GM12891 (cell line): Measurements from ENCODE around the gene RAI1.

ENCODE experiments used
- DNase-seq: peaks from one replicate; pipeline ENCODE4 v3.0.0; 2011; ENCODE audit warnings: low spot score; ENCODE audit not compliant: insufficient read length
- FAIRE-seq: peaks from 2 replicates; lab custom pipeline; 2011; peaks lifted over from hg19 to GRCh38; lab: Jason Lieb, UNC
- PAX5 ChIP-seq: IDR thresholded peaks from 2 replicates; pipeline ENCODE4 v1.6.1; 2011; ENCODE audit warnings: low read length, moderate library complexity, mild to moderate bottlenecking; ENCODE audit not compliant: insufficient read depth, severe bottlenecking
- POLR2A ChIP-seq: IDR thresholded peaks from 2 replicates; pipeline ENCODE4 v1.6.1; 2011; ENCODE audit warnings: low read depth, low read length, control low read depth
- POLR2AphosphoS5 ChIP-seq: IDR thresholded peaks from 2 replicates; pipeline ENCODE4 v1.6.1; 2011; ENCODE audit warnings: low read depth, low read length, control low read depth
- POU2F2 ChIP-seq: IDR thresholded peaks from 2 replicates; pipeline ENCODE4 v1.6.1; 2011; ENCODE audit warnings: low read depth, mild to moderate bottlenecking, control low read depth, low read length, moderate library complexity
- SPI1 ChIP-seq: IDR thresholded peaks from 2 replicates; pipeline ENCODE4 v1.6.1; 2011; ENCODE audit warnings: low read depth, low read length, control low read depth
- TAF1 ChIP-seq: IDR thresholded peaks from 2 replicates; pipeline ENCODE4 v1.6.1; 2011; ENCODE audit warnings: low read depth, low read length, control low read depth

The RAI1 gene

GRCh38 chr17:17852930-17853329 lies 171.7 kb downstream of the RAI1 start:
- TF ChIP-seq POLR2A = no peak
- TF ChIP-seq POU2F2 = no peak
- no peak for TF ChIP-seq TAF1
- no peak for TF ChIP-seq PAX5
- no peak for TF ChIP-seq SPI1
- TF ChIP-seq POLR2AphosphoS5 = no peak
- DNase-seq (no peak), FAIRE-seq (peak; percentile 26)

- no peak for TF ChIP-seq POU2F2
- TF ChIP-seq TAF1 = no peak
- TF ChIP-seq PAX5 = no peak
- TF ChIP-seq POLR2AphosphoS5 = no peak
- no peak for TF ChIP-seq POLR2A
- no peak for TF ChIP-seq SPI1
- no peak for FAIRE-seq
- no peak for DNase-seq
Observed at GRCh38 chr17:17853811-17854447, 172.7 kb downstream of the RAI1 start.

GRCh38 chr17:17855976-17856375 lies 174.7 kb downstream of the RAI1 start:
- FAIRE-seq = no peak
- no peak for DNase-seq

DNA sequence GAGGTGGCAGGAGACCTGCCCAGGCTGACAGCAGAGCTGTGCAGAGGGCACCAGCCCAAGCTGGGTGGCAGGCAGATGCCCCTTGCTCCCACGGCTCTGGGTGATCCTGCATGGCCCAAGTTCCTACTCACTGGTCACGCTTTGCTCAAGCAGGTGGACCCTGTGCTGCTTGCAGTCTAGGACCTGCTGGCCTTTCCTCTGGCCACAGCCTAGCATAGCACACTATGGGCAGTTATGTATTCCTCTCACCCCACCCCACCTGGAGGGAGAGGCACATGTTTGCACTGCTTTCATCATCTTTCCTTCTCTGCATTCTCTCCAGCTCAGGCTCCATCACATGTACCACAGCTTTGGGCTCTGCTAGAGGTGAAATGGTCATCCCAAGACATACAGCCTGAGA lies 175.1 kb downstream of the RAI1 start:
- FAIRE-seq (no peak), DNase-seq (no peak)
- TF ChIP-seq POLR2A (no peak), SPI1 (no peak), PAX5 (no peak), POU2F2 (no peak), POLR2AphosphoS5 (no peak), TAF1 (no peak)

More at GRCh38 chr17:17855976-17856375, 174.7 kb downstream of the RAI1 start:
- TF ChIP-seq POLR2A (no peak), POLR2AphosphoS5 (no peak), TAF1 (no peak), POU2F2 (no peak), PAX5 (no peak), SPI1 (no peak)

- DNase-seq = no peak
- FAIRE-seq = no peak
- TF ChIP-seq PAX5 (no peak), TAF1 (no peak), SPI1 (no peak), POU2F2 (no peak), POLR2AphosphoS5 (no peak), POLR2A (no peak)
Observed at GRCh38 chr17:17857496-17857895, 176.2 kb downstream of the RAI1 start.

DNA sequence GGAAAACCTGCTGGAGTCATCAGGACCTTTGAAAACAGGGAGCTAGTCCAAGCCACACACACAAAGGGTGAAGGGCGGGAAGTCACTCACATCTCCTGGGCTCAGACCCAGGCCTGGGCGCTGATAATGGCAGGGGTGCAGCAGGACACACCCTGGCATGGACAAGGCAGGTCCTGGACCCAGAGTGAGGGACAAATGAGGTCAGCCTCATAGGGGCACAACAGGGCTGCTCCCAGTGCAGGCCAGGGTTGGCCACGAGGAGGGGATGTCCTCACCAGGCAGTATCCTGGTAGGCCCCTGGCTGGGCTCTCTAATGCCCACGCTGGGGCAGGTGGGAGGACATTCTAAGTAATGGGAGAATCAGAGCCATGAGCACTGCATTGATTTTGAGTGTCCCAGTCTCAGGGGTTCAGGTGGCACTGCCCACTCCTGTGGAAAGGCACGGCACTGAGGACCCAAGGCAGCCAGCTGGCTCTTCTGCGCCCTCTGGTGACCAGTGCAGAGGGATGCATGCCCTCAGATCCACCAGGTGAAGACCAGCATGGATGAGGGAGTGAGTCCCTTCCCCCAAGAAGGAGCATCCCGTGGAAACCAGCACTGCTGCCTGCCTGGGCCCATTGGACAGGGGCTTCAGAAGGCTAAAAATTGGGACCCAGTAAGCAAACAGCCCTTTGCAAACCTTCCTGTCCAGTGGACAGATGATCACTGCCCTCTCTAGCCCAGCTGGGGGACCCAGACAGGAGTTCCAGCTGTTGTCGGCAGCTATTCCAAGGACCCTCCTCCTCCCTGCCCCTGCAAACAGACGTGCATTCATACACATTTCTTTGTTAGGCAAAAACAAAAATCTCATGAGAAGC lies 178.9 kb downstream of the RAI1 start:
- DNase-seq (peak; percentile 79), FAIRE-seq (peak; percentile 95)

GRCh38 chr17:17860766-17861107 lies 179.5 kb downstream of the RAI1 start:
- FAIRE-seq (no peak), DNase-seq (no peak)
- TF ChIP-seq POLR2A (no peak), POU2F2 (no peak), SPI1 (no peak), TAF1 (no peak), POLR2AphosphoS5 (no peak), PAX5 (no peak)

More for the DNA sequence above, 178.9 kb downstream of the RAI1 start:
- TF ChIP-seq TAF1 = no peak
- no peak for TF ChIP-seq POLR2AphosphoS5
- no peak for TF ChIP-seq POU2F2
- no peak for TF ChIP-seq SPI1
- TF ChIP-seq PAX5 = no peak
- no peak for TF ChIP-seq POLR2A
